GDM1 (cell line): ENCODE measurements around the gene MYO1B.
"Not testable (repeated sequence)": the region's sequence is repeated elsewhere in the genome, so short reads cannot be mapped to it uniquely, and the experiment has no call there.

Experiments
- DNase-seq: peaks from one replicate; lab custom pipeline; 2025; lab: John Stamatoyannopoulos, UW

Gene MYO1B

GRCh38 chr2:191405546-191405945 is 160.3 kb downstream of the MYO1B start:
- DNase-seq, result no peak

GRCh38 chr2:191410646-191411436 is 165.6 kb downstream of the MYO1B start:
- no peak for DNase-seq

GRCh38 chr2:191411472-191411871 is 166.3 kb downstream of the MYO1B start:
- no peak for DNase-seq

GRCh38 chr2:191412353-191412752 is 167.1 kb downstream of the MYO1B start:
- no peak for DNase-seq

- DNase-seq, result no peak
Observed at GRCh38 chr2:191415101-191415500, 169.9 kb downstream of the MYO1B start.

- no peak for DNase-seq
Observed at GRCh38 chr2:191415858-191416257, 170.7 kb downstream of the MYO1B start.

GRCh38 chr2:191417746-191418145 is 172.5 kb downstream of the MYO1B start:
- DNase-seq, result no peak

- DNase-seq, result no peak
Observed at GRCh38 chr2:191421950-191422349, 176.7 kb downstream of the MYO1B start.

- no peak for DNase-seq
Observed at GRCh38 chr2:191427031-191427430, 181.8 kb downstream of the MYO1B start.

GRCh38 chr2:191428141-191428540 is 182.9 kb downstream of the MYO1B start:
- no peak for DNase-seq

GRCh38 chr2:191430476-191430875 is 185.3 kb downstream of the MYO1B start:
- no peak for DNase-seq

GRCh38 chr2:191432121-191432520 is 186.9 kb downstream of the MYO1B start:
- no peak for DNase-seq

- DNase-seq, result no peak
Observed at GRCh38 chr2:191434072-191434471, 188.9 kb downstream of the MYO1B start.

- no peak for DNase-seq
Observed at GRCh38 chr2:191435141-191435540, 189.9 kb downstream of the MYO1B start.

GRCh38 chr2:191436368-191437055 is 191.3 kb downstream of the MYO1B start:
- DNase-seq, result no peak

GRCh38 chr2:191439481-191439880 is 194.3 kb downstream of the MYO1B start:
- no peak for DNase-seq

GRCh38 chr2:191441496-191442214 is 196.5 kb downstream of the MYO1B start:
- DNase-seq, result no peak

- DNase-seq, result no peak
Observed at GRCh38 chr2:191443446-191443845, 198.2 kb downstream of the MYO1B start.

GRCh38 chr2:191446910-191447309 is 201.7 kb downstream of the MYO1B start:
- no peak for DNase-seq

- no peak for DNase-seq
Observed at GRCh38 chr2:191451116-191451515, 205.9 kb downstream of the MYO1B start.

GRCh38 chr2:191452065-191452464 is 206.9 kb downstream of the MYO1B start:
- DNase-seq, result no peak

GRCh38 chr2:191453761-191454160 is 208.6 kb downstream of the MYO1B start:
- DNase-seq, result no peak

- not testable (repeated sequence) for DNase-seq
Observed at GRCh38 chr2:191456506-191456905, 211.3 kb downstream of the MYO1B start.
